Sigmoid colon (tissue), 4 donors: ENCODE results near the gene WDR90.

Source experiments
- CTCF ChIP-seq, 4 experiments: fragments of 450-650 bp in 3 of 4; fragments of 200-600 bp in 1 of 4; IDR thresholded peaks; one replicate each; pipeline ENCODE4 v1.5.1; 2016 to 2019; ENCODE audit warnings: antibody characterized with exemption in 4 of 4, mild to moderate bottlenecking in 3 of 4, moderate library complexity in 2 of 4
- EP300 ChIP-seq, 4 donors: sonication (generic); formaldehyde crosslinking; IDR thresholded peaks; one replicate each; pipeline ENCODE4 v1.6.1; 2017; ENCODE audit warnings: antibody characterized with exemption in 4 of 4
- POLR2A ChIP-seq, 2 donors: fragments of 450-650 bp; IDR thresholded peaks; one replicate each; pipeline ENCODE4 v1.6.1; 2016; ENCODE audit warnings: antibody characterized with exemption in 2 of 2, mild to moderate bottlenecking in 2 of 2, moderate library complexity in 2 of 2

GRCh38 chr16:676565-676902 lies 27.4 kb downstream of the WDR90 start:
- TF ChIP-seq POLR2A (IDR thresholded peaks at IDR 0.05) (no peak), CTCF (IDR thresholded peaks at IDR 0.05) (no peak), EP300 (IDR thresholded peaks at IDR 0.05) (no peak)
